Cerebellar nuclear complex (tissue), 1 donor: ENCODE measurements around the gene SPC24.
"Not testable (repeated sequence)": the region's sequence is repeated elsewhere in the genome, so short reads cannot be mapped to it uniquely, and the experiment has no call there.

Source experiments
- DNase-seq, 2 experiments: peaks; one replicate each; lab custom pipeline; 2025; lab: John Stamatoyannopoulos, UW

SPC24 gene

GRCh38 chr19:11166281-11167142, 10.9 kb upstream of the SPC24 start:
- DNase-seq, result no peak

DNA sequence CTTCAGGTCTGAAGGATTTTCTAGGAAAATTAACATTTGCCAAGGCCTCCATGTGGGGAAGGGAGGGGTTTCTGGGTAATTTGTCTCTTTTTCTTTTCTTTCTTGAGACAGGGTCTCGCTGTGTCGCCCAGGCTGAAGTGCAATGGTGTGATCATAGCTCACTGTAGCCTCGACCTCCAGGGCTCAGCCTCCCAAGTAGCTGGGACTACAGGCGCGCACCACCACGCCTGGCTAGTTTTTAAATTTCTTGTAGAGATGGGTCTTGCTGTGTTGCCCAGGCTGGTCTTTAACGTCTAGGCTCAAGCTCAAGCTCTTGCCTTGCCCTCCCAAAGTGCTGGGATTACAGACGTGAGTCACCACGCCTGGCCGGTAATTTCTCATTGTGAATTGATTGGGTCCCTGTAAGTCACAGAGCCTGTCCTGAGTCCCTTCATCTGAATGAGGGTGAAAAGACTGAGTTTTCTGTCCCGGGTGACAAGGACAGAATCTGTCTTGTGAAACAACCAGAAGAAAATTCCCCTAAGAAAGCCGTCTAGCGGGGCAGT, 10.0 kb upstream of the SPC24 start:
- no peak for DNase-seq

DNA sequence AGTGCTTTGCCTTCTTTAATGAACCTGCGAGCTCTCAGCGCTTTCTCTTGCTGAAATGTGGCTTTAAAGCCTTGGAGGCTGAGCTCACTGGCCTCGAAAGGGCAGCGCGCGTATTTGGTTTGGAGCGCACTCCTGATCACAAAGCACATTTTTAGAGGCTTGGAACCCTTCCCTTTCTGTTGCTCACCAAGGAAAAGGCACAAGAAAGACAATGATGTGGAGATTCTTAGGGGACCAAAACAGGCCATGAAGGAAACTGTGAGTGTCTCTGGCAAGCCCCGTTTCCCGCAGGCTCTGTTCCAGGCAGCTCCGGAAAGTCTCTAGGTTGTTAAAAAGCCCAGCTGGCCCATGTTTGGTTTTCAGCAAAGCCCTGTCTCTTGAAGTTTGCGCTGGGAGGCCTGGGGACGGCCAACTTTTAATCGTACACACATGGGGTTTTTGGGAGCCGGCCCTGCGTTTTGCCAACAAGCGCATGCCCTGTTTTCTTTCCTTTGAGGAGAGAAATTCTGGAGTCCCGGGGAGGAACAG, 9.4 kb upstream of the SPC24 start:
- DNase-seq, result peak; percentile 17 to 53

GRCh38 chr19:11164296-11164695, 8.7 kb upstream of the SPC24 start:
- no peak for DNase-seq

DNA sequence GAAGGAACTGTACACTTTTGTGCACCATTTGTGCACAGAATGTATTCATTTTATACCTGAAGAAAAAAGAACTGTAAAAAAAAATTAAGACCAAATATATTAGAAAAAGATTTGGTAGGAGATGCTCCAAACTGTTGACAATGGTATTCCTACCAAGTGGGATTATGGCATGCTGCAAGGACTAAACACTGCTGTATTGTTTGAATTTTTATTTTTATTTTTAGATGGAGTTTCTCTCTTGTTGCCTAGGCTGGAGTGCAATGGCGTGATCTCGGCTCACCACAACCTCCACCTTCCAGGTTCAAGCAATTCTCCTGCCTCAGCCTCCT, 4.8 kb upstream of the SPC24 start:
- not testable (repeated sequence) for DNase-seq

DNA sequence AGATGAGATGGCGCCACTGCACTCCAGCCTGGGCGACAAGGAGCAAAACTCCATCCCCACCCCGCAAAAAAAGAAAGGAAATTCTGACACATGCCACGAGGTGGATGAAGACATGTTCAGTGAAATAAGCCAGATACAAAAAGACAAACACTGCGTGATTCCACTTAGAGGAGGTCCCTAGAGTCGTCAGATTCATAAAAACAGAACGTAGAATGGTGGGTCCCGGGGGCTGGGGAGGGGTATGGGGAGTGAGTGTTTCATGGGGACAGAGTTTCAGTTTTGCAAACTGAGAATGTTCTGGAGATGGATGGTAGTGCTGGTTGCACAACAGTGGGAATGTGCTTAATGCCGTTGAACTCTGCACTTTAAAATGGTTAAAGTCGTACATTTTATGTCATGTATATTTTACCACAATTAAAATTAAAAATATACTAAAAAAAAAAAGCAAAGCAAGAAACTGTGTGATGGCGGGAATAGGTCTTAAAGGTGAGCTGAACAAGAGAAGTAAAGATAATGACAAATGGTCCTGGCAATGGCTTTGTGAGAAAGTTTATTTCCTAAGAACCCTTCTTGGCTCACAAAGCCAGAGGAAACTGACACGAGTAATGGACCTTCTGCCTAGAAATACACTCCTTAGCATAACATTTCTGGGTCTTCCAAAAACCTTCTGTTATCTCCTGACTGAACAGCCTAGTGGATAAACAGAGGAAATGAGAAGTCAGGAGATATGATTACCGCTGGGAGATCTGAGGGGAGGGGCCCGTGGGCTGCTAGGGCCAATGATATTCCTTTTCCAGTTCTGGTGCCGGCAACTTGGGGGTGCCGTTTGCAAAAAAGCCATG, 4.2 kb upstream of the SPC24 start:
- DNase-seq, result no peak

GRCh38 chr19:11154683-11155047, 917 bp downstream of the SPC24 start:
- DNase-seq, result no peak

DNA sequence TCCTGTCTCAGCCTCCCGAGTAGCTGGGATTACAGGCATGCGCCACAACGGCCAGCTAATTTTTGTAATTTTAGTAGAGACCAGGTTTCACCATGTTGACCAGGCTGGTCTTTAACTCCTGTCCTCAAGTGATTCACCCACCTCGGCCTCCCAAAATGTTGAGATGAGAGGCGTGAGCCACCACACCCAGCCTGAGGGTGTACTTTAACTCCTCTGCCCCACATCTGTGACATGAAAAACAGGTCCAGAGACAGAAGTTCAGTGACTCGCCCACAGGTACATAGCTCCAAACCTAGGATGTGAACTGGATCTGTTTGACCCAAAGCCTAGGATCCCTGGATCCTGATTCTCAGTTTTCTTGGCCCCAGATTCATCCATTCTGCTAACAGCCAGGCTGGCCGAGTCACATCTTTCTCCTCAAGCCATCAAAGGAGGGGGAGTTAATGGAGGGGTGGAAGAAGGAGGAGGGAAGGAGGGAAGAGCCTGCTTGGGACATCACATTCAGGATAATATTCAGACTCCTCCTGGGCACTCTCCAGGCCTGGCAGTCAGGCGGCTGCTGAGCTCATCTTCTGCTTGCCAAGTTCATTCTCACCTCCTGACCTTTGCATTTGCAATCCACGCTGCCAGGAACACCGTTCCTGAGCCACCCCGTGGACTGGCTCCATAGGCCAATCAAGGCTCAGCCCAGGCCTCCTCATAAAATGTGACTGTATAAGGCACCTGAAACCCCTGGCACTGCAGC, 3.1 kb downstream of the SPC24 start:
- DNase-seq, result no peak

- DNase-seq, result no peak
Observed at GRCh38 chr19:11151181-11151580, 4.4 kb downstream of the SPC24 start.

DNA sequence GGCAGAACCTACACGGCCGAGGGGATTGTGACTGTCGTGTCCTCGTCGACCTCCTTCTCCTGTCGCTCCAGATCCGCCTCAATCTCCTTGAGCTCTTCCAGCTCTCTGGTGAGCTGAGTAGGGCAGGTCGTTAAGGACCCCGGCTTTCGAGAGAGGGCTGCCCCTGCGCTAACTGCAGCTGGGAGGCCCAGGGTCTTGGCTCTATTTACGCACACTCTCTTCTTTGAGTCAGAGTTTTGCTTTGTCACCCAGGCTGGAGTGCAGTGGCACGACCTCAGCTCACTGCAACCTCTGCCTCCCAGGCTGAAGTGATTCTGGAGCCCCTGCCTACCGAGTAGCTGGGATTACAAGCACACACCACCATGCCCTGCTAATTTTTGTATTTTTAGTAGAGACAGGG, 7.6 kb downstream of the SPC24 start:
- DNase-seq, result no peak

DNA sequence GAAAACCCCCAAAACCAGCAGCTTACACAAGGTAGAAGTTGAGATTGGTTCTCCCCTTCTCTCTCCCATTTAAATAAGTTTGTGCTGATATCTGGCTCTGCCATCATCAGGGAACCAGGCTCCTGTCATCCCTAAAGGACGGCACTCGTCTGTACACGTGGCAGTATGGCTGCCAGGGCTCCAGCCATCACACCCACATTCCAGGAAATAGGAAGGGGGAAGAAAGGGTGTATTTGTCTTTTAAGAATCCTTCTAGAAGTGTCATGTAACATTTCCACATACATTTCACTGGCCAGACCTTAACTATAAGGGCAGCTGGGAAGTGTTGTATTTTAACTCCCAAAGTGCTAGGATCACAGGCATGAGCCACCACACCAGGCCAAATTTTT, 10.1 kb downstream of the SPC24 start:
- no peak for DNase-seq

GRCh38 chr19:11142528-11143171, 12.9 kb downstream of the SPC24 start:
- no peak for DNase-seq

DNA sequence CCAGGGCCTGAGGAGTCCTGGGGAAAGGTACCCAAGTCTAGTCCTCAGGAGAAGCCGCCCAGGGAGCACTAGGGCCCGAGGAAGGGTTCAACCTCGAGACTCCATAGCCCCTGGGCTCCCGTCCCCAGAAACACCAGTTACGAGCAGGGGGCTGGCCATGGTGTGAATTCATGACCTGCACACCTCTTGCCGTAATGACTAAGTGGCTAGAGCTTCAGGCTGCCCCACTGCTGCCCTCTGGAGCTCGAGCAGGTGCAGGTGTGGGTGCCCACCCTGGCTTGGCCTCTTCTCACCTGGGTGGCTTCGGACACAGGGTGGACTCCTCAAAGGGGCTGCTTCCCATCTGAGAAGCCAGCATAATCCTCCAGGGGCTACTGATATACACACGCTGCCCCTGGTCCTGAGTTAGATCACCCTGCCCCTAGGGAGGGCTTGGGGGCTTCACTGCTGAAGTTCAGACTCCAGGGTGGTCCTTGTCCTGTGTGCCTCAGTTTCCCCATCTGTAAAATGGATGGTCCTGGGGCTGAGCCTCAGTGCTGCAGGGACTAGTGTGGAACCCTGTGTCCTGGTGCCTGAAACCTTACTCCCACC, 13.6 kb downstream of the SPC24 start:
- DNase-seq, result no peak

DNA sequence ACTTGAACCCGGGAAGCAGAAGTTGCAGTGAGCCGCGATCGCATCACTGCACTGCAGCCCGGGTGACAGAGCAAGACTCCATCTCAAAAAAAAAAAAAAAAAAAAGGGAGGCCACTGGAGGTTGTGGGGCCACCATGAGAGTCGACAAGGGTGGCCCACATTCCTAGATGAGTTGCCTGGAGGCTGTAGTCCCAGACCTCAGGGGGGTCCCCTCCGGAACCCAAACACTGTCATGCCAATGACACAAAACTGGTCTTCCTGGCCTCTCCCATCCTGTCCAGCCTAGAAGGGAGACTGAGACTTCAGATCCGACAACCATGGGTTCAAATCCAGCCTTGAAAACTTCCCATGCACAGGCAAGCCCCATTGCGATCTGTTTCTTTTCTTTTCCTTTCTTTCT, 14.7 kb downstream of the SPC24 start:
- DNase-seq, result no peak

DNA sequence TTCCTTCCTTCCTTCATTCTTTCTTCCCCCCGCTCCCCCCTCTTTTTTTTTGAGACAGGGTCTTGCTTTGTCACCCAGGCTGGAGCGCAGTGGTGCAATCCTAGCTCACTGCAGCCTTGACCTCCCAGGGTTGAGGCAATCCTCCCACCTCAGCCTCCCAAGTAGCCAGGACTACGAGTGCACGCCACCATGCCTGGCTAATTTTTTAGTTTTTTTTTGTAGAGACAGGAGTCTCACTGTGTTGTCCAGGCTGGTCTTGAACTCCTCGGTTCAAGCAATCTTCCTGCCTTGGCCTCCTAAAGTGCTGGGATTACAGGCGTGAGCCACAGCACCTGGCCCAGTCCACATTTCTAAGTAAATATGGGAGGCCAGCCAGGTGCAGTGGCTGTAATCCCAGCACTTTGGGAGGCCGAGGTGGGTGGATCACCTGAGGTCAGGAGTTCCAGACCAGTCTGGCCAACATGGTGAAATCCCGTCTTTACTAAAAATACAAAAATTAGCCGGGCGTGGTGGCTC, 15.5 kb downstream of the SPC24 start:
- not testable (repeated sequence) for DNase-seq

DNA sequence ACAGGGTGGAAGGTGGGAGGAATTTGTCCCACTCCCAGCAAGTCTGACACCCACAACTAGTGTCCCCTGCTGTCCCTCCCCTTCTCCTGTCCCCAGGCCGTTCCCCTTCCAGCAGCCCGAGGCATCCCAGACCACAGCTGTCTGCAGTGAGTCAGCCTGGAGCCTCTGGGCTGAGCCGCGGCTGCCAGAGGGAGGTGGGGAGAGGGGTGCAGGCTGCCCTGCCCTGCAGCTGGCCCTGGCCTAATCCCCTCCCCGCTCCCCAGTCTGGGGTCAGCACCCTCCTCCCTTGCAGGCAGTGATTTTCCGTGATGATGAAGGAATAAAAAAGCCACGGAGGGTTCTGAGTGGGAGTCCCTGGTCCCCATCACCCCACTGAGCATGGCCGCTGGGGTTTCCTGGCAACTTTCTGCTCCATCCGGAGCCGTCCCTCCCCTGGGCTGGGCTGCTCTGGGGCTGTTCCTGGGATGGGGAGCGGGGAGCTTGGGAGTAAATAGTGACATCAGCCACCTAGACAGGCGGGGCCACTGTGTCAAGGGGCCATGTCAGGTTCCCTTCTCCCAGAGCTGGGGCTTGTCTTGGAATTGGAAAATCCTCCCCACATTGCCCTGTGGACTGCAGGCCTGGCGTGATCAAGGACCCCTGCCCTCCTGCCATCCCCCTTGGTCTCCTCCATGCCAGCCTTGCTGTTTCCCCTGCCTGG, 16.8 kb downstream of the SPC24 start:
- DNase-seq, result no peak

GRCh38 chr19:11137542-11138384, 17.8 kb downstream of the SPC24 start:
- peak in 1 of 2 experiments; percentile 55 for DNase-seq

DNA sequence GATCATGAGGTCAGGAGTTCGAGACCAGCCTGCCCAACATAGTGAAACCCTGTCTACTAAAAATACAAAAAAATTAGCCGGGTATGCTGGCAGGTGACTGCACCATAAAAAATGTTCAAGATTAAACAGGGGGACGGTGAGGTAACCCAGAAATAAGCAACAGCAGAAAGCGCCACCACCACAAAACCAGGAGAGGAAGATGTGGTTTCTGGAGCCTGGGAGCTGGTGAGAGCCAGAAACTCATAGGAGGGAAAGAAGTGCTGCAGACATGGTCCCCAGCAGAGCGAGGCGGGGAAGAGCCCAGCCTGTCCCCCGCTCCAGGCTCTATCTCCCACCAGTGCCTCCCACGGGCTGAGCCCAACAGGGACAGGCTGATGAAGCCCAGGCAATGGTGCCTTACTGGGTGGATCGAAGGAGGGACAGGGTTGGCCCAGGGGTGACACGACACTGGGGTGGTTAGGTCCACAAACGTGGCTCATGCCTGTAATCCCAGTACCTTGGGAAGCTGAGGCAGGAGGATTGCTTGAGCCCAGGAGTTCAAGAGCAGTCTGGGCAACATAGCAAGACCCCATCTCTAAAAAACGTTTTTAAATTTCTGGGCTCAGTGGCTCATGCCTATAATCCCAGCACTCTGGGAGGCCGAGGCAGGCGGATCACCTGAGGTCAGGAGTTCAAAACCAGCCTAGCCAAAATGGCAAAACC, 19.0 kb downstream of the SPC24 start:
- DNase-seq, result no peak

- DNase-seq, result no peak
Observed at GRCh38 chr19:11131471-11131870, 24.1 kb downstream of the SPC24 start.
